HEK293T (cell line): ENCODE measurements around the gene EIF4E2.

Experiments
- CTCF ChIA-PET: fragments of 350-600 bp; formaldehyde crosslinking; extraction: SDS; loops from one replicate; lab custom pipeline; 2021; ENCODE audit warnings: antibody characterized with exemption, inconsistent platforms; lab: Yijun Ruan, JAX
- POLR2A ChIA-PET: fragments of 350-600 bp; formaldehyde crosslinking; extraction: SDS; loops from one replicate; lab custom pipeline; 2020; ENCODE audit warnings: antibody characterized with exemption, inconsistent platforms; lab: Yijun Ruan, JAX
- DNase-seq: peaks from one replicate; pipeline ENCODE4 v3.0.0; 2012; ENCODE audit warnings: mixed read lengths; ENCODE audit errors: extremely low spot score
- ARNT ChIP-seq: fragments of 450-650 bp; IDR thresholded peaks from 2 replicates; pipeline ENCODE4 v1.6.1; 2017; ENCODE audit warnings: mild to moderate bottlenecking
- BHLHE40 ChIP-seq: fragments of 450-650 bp; IDR thresholded peaks from 2 replicates; pipeline ENCODE4 v1.6.1; 2016; ENCODE audit warnings: mild to moderate bottlenecking, moderate library complexity, borderline replicate concordance
- CTBP1 ChIP-seq: fragments of 450-650 bp; IDR thresholded peaks from 2 replicates; pipeline ENCODE4 v1.6.1; 2016; ENCODE audit warnings: borderline replicate concordance
- ELF4 ChIP-seq: fragments of 450-650 bp; IDR thresholded peaks from 2 replicates; pipeline ENCODE4 v1.6.1; 2017; ENCODE audit warnings: antibody characterized with exemption
- FOXA1 ChIP-seq: fragments of 450-650 bp; IDR thresholded peaks from 2 replicates; pipeline ENCODE4 v1.6.1; 2016; ENCODE audit warnings: mild to moderate bottlenecking
- FOXK2 ChIP-seq: fragments of 450-650 bp; IDR thresholded peaks from 2 replicates; pipeline ENCODE4 v1.6.1; 2016; ENCODE audit warnings: mild to moderate bottlenecking
- FOXM1 ChIP-seq: fragments of 450-650 bp; IDR thresholded peaks from 2 replicates; pipeline ENCODE4 v1.6.1; 2017; ENCODE audit warnings: mild to moderate bottlenecking, borderline replicate concordance
- HDGF ChIP-seq: fragments of 450-650 bp; IDR thresholded peaks from 2 replicates; pipeline ENCODE4 v1.6.1; 2017; ENCODE audit warnings: antibody characterized with exemption, borderline replicate concordance
- L3MBTL2 ChIP-seq: fragments of 450-650 bp; conservative IDR thresholded peaks from 2 replicates; pipeline ENCODE4 v1.6.1; 2016; ENCODE audit warnings: mild to moderate bottlenecking
- LEF1 ChIP-seq: fragments of 450-650 bp; IDR thresholded peaks from 2 replicates; pipeline ENCODE4 v1.6.1; 2017; ENCODE audit warnings: mild to moderate bottlenecking, borderline replicate concordance
- NFRKB ChIP-seq: fragments of 450-650 bp; IDR thresholded peaks from 2 replicates; pipeline ENCODE4 v1.6.1; 2016; ENCODE audit warnings: mild to moderate bottlenecking, moderate library complexity
- SP1 ChIP-seq: fragments of 450-650 bp; IDR thresholded peaks from 2 replicates; pipeline ENCODE4 v1.6.1; 2017
- SUZ12 ChIP-seq: fragments of 450-650 bp; IDR thresholded peaks from 2 replicates; pipeline ENCODE4 v1.6.1; 2016; ENCODE audit warnings: mild to moderate bottlenecking
- TARDBP ChIP-seq: fragments of 450-650 bp; IDR thresholded peaks from 2 replicates; pipeline ENCODE4 v1.6.1; 2016
- ZNF384 ChIP-seq: fragments of 450-650 bp; IDR thresholded peaks from 2 replicates; pipeline ENCODE4 v1.6.1; 2016
- TF ChIP-seq, protein P1 (sequence below): fragments of 450-650 bp; IDR thresholded peaks from 2 replicates; pipeline ENCODE4 v1.6.1; 2016

The EIF4E2 gene

DNA sequence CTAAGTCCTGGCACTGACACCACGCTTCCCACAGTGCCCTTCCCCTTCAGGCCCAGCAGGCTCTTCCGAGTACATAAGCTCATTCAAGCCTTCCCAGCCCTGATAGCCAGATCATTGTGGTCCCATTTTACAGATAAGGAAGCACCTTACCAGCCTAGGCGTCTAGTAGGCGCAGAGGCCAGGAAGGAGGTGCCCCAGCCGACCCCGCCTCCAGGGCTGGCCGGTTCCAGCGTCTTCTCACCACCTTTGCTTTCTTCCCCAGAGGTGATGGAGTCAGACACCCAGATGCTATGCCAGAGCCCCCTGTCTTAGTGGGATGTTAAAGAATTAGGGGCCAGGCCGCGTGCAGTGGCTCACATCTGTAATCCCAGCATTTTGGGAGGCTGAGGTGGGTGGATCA lies 54.0 kb downstream of the EIF4E2 start:
- no peak for DNase-seq
- CTCF ChIA-PET: no interaction called here
- TF ChIP-seq SP1 (no peak), ELF4 (no peak), TARDBP (no peak), FOXK2 (no peak), CTBP1 (no peak), FOXM1 (no peak), LEF1 (no peak), FOXA1 (no peak), SUZ12 (no peak), NFRKB (no peak), L3MBTL2 (no peak), ZNF384 (no peak), HDGF (no peak), ARNT (no peak), BHLHE40 (no peak)
- TF ChIP-seq, protein P1, sequence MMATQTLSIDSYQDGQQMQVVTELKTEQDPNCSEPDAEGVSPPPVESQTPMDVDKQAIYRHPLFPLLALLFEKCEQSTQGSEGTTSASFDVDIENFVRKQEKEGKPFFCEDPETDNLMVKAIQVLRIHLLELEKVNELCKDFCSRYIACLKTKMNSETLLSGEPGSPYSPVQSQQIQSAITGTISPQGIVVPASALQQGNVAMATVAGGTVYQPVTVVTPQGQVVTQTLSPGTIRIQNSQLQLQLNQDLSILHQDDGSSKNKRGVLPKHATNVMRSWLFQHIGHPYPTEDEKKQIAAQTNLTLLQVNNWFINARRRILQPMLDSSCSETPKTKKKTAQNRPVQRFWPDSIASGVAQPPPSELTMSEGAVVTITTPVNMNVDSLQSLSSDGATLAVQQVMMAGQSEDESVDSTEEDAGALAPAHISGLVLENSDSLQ: no peak
- POLR2A ChIA-PET: no interaction called here

- CTCF ChIA-PET: interaction anchor here (0.6 to 0.7 kb wide), 2 partner anchors 22 to 82 kb away, joined by 5 to 6 read pairs; no protein-coding TSS in a partner anchor
- no peak for DNase-seq
- no peak for TF ChIP-seq ELF4
- POLR2A ChIA-PET: no interaction called here
Observed at GRCh38 chr2:232607011-232607410, 56.5 kb downstream of the EIF4E2 start.

DNA sequence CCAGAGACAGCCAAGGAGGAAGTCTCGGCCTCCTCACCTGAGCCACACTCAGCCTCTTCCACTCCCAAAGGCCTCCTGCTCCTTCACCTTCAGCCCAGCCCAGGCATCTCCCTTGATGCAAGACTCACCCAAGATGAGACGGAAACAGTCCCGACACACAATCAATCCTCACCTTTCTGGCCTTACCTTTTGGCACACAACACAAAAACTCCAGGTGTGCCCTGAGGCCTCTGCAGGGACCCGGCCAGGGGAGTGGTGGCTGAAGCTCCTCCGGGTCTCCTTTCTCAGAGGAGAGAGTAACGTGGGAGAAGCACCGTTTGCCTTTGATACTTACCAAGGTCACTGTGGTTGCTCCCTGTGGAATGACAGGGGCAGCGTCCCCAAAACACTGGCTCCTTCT lies 59.1 kb downstream of the EIF4E2 start:
- POLR2A ChIA-PET: no interaction called here
- no peak for DNase-seq
- CTCF ChIA-PET: interaction anchor here (0.5 kb wide), 1 partner anchor 17 kb away, joined by 3 read pairs; no protein-coding TSS in a partner anchor
- TF ChIP-seq FOXK2 (no peak), ELF4 (no peak), L3MBTL2 (no peak), HDGF (no peak), FOXM1 (no peak), FOXA1 (no peak), ARNT (no peak), ZNF384 (no peak), TARDBP (no peak), LEF1 (no peak), CTBP1 (no peak), BHLHE40 (no peak), NFRKB (no peak), SUZ12 (no peak), SP1 (no peak)
- TF ChIP-seq, protein P1: no peak

- DNase-seq: no peak
- ChIA-PET CTCF (no interaction called here), POLR2A (no interaction called here)
Observed at GRCh38 chr2:232610081-232610480, 59.6 kb downstream of the EIF4E2 start.

DNA sequence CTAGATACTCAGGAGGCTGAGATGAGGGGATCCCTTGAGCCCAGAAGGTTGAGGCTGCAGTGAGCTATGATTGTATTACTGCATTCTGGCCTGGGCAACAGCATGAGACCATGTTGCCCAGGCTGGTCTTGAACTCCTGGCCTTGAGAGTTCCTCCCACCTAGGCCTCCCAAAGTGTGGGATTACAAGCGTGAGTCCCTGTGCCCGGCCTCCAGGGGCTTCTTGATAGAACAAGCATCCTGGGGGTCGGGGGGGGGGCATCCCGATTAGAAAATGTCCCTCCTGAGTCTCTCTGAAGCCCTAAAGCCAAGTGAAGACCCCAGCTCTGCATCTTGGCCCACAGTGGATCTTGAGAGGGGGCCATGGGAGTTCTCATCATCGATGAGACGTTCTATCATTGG lies 60.6 kb downstream of the EIF4E2 start:
- POLR2A ChIA-PET: no interaction called here
- DNase-seq: no peak
- no peak for TF ChIP-seq ZNF384
- TF ChIP-seq HDGF: no peak
- no peak for TF ChIP-seq NFRKB
- no peak for TF ChIP-seq ARNT
- no peak for TF ChIP-seq TARDBP
- TF ChIP-seq ELF4: no peak
- no peak for TF ChIP-seq LEF1
- no peak for TF ChIP-seq SUZ12
- no peak for TF ChIP-seq CTBP1
- TF ChIP-seq FOXK2: no peak
- no peak for TF ChIP-seq L3MBTL2
- TF ChIP-seq FOXM1: no peak
- no peak for TF ChIP-seq BHLHE40
- no peak for TF ChIP-seq FOXA1
- TF ChIP-seq, protein P1: no peak
- TF ChIP-seq SP1: no peak
- CTCF ChIA-PET: interaction anchor here (0.7 to 1.6 kb wide), 5 partner anchors 9 to 58 kb away, joined by 3 to 14 read pairs (median 4); no protein-coding TSS in a partner anchor

More at GRCh38 chr2:232610081-232610480, 59.6 kb downstream of the EIF4E2 start:
- TF ChIP-seq BHLHE40: no peak
- TF ChIP-seq FOXK2: no peak
- no peak for TF ChIP-seq ELF4
- TF ChIP-seq ARNT: no peak
- no peak for TF ChIP-seq HDGF
- TF ChIP-seq SP1: no peak
- TF ChIP-seq FOXA1: no peak
- TF ChIP-seq CTBP1: no peak
- no peak for TF ChIP-seq TARDBP
- no peak for TF ChIP-seq LEF1
- TF ChIP-seq NFRKB: no peak
- TF ChIP-seq L3MBTL2: no peak
- TF ChIP-seq, protein P1: no peak
- no peak for TF ChIP-seq SUZ12
- TF ChIP-seq ZNF384: no peak
